Gastrocnemius medialis (tissue), 4 donors: Measurements from ENCODE around the gene TAS2R31.

Experiments
- CTCF ChIP-seq, 5 experiments: fragments of 450-650 bp in 3 of 5; fragments of 200-600 bp in 2 of 5; sonication (generic) in 2 of 5; IDR thresholded peaks in 4 of 5; conservative IDR thresholded peaks in 1 of 5; 1 replicate in 4 of 5; 2 replicates in 1 of 5; pipeline ENCODE4 v1.5.1; 2016 to 2019; ENCODE audit warnings: antibody characterized with exemption in 5 of 5, mild to moderate bottlenecking in 3 of 5, moderate library complexity in 3 of 5
- POLR2A ChIP-seq, 2 donors: fragments of 450-650 bp; IDR thresholded peaks; one replicate each; pipeline ENCODE4 v1.6.1; 2017; ENCODE audit warnings: antibody characterized with exemption in 2 of 2, mild to moderate bottlenecking in 2 of 2, moderate library complexity in 2 of 2

DNA sequence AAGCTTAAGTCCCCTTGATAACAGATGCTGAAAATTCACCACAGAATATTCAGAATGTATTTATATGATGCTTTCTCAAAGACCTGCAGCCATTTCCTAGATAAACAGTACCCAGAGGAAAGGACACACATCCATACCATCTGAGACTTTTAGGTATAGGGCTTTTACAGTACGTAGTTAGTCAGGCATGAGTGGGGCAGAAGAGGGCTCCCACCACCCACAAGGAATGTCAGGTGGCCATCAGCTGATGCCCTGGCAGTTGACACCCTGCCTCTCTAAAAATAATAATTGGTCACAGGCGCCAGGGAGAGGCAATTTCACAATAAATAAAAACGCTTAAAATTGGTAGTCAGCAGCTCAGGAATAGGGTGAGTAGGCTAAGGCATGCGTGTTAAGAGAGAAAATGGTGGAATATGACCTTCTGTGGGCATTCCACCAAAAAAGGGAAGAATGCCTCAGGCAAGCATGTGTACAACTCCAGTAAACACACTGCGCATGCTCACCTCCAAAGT is 38.7 kb upstream of the TAS2R31 start:
- TF ChIP-seq CTCF (IDR thresholded peaks at IDR 0.05 in 4 of 5, conservative IDR thresholded peaks at IDR 0.05 in 1 of 5) (no peak), POLR2A (IDR thresholded peaks at IDR 0.05) (no peak)
